Spinal cord (tissue), 10 donors: ENCODE data around the gene FOLR1. TPM values are rescaled to one million over a fixed set of nuclear protein-coding genes. Genes with fewer than 3 reads are reported as not detected.

ENCODE experiments used
- DNase-seq, 6 donors: peaks; one replicate each; pipeline versions ENCODE4 v3.0.0 to v3.0.0-alpha.2; 2013 to 2015; ENCODE audit warnings: low spot score in 6 of 6, low read depth in 4 of 6
- H3K27ac ChIP-seq: one replicate; pipeline ENCODE4 v1.5.1; 2013; ENCODE audit warnings: low read depth, low read length, control low read depth
- H3K27me3 ChIP-seq: one replicate; pipeline ENCODE4 v1.6.1; 2013; ENCODE audit warnings: low read length; ENCODE audit not compliant: control insufficient read depth, insufficient read depth
- H3K36me3 ChIP-seq: one replicate; pipeline ENCODE4 v1.6.1; 2013; ENCODE audit warnings: low read length; ENCODE audit not compliant: control insufficient read depth, insufficient read depth
- H3K4me1 ChIP-seq: one replicate; pipeline ENCODE4 v1.6.1; 2013; ENCODE audit warnings: low read length; ENCODE audit not compliant: control insufficient read depth, insufficient read depth
- H3K4me3 ChIP-seq: one replicate; pipeline ENCODE4 v1.5.1; 2013; ENCODE audit warnings: low read depth, low read length, control low read depth
- H3K9me3 ChIP-seq: one replicate; pipeline ENCODE4 v1.6.1; 2013; ENCODE audit warnings: low read length; ENCODE audit not compliant: control insufficient read depth, insufficient read depth
- WGBS: methylation state at CpG from one replicate; pipeline ENCODE4 v1.1.5; 2013; ENCODE audit warnings: missing lambda C conversion rate; ENCODE audit not compliant: insufficient coverage; 5-methylcytosine and 5-hydroxymethylcytosine counted together
- polyA plus RNA-seq, 2 donors: library from polyadenylated mRNA; unstranded; fragments of 120-200 nt; gene quantifications; one replicate each; pipeline ENCODE4 v1.2.1, GENCODE V29; 2013; ENCODE audit not compliant: insufficient read length in 2 of 2
- total RNA-seq, 2 donors: library from RNA; depleted of rRNA in 1 of 2; stranded (reverse); fragments of 120-200 nt in 1 of 2; fragments of >200 nt in 1 of 2; gene quantifications; one replicate each; pipeline versions ENCODE4 v1.2.3 to v1.2.4, GENCODE V29; 2013 to 2014
- donor health status: healthy.

Gene FOLR1
- total and polyA plus RNA-seq, 4 donors: 1.9 to 172 (median 4.0) TPM

DNA sequence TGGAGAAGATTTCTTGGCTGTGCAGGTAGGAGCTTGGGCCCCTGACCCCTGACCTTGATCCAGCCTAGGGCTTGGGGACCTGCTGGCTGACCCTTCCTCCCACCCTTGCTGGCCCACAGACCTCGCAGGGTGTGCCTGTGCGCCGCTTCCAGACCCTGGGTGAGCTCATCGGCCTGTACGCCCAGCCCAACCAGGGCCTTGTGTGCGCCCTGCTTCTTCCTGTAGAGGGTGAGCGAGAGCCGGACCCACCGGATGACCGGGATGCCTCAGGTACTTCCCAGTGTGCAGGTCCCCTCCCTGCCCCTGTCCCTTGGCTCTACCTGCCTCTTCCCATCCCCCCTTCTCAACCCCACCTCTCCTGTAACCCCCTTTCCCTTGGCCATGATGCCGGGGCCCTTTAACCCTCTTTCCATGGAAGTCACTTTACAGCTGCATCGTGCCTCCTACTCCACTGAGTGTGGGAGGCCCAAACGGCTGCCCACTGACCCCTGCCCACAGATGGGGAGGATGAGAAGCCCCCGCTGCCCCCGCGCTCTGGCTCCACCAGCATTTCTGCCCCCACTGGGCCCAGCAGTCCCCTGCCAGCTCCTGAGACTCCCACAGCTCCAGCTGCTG, 36.4 kb downstream of the FOLR1 start:
- Histone ChIP-seq H3K27me3 (peaks cover 3% of the 10 kb centered on the region), H3K9me3 (no peaks in the 10 kb centered on the region), H3K36me3 (peaks cover 62% of the 10 kb centered on the region), H3K27ac (peak overlapping the region; percentile 1), H3K4me3 (no peak overlapping the region), H3K4me1 (peaks cover 43% of the 10 kb centered on the region)
- WGBS: 77% methylated on average over 16 of the region's 16 CpGs
- no peak for DNase-seq

DNA sequence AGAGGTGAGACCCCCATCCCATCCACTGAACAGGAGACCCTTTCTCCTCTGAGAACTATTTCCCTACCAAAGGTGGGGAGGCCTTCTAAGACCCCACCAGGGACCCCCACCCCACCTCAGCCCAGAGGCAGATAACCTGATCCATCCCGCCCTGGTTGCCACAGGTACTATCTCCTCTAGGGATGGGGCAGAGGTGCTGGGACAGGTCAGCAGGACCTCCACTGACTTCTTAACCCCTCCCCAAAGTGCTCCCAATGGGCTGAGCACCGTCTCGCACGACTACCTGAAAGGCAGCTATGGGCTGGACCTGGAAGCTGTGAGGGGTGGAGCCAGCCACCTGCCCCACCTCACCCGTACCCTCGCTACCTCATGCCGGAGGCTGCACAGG, 36.9 kb downstream of the FOLR1 start:
- H3K36me3 ChIP-seq: peaks cover 67% of the 10 kb centered on the region
- no peak overlapping the region for H3K27ac ChIP-seq
- H3K9me3 ChIP-seq: no peaks in the 10 kb centered on the region
- H3K4me1 ChIP-seq: peaks cover 42% of the 10 kb centered on the region
- H3K4me3 ChIP-seq: no peak overlapping the region
- H3K27me3 ChIP-seq: peaks cover 3% of the 10 kb centered on the region
- DNase-seq: no peak
- 93% methylated on average over 7 of the region's 7 CpGs for WGBS

DNA sequence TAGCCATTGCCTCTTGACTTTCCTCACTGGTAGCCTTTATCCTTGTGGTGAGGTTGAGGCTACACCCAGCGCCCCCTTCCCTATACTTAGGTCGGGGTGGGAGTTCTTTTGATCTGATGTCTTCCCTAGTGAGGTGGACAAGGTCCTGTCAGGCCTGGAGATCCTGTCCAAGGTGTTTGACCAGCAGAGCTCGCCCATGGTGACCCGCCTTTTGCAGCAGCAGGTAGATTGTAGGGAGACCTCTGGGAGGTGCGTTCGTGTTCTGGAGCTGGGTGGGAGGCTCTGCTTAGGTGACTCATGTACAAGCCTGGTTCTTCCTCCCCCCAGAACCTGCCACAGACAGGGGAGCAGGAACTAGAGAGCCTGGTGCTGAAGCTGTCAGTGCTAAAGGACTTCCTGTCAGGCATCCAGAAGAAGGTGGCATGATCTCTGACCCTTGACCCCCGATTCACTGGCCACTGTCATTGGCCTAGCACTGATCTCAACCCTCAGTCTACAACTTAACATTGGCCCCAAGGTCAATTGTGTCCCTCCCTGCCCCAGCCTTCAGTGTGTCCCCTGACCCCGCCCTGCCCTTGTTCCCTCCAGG, 37.5 kb downstream of the FOLR1 start:
- WGBS: 95% methylated on average over 6 of the region's 8 CpGs
- no peak overlapping the region for H3K27ac ChIP-seq
- no peaks in the 10 kb centered on the region for H3K9me3 ChIP-seq
- peaks cover 73% of the 10 kb centered on the region for H3K36me3 ChIP-seq
- peaks cover 36% of the 10 kb centered on the region for H3K4me1 ChIP-seq
- H3K4me3 ChIP-seq: no peak overlapping the region
- peaks cover 3% of the 10 kb centered on the region for H3K27me3 ChIP-seq
- no peak for DNase-seq

DNA sequence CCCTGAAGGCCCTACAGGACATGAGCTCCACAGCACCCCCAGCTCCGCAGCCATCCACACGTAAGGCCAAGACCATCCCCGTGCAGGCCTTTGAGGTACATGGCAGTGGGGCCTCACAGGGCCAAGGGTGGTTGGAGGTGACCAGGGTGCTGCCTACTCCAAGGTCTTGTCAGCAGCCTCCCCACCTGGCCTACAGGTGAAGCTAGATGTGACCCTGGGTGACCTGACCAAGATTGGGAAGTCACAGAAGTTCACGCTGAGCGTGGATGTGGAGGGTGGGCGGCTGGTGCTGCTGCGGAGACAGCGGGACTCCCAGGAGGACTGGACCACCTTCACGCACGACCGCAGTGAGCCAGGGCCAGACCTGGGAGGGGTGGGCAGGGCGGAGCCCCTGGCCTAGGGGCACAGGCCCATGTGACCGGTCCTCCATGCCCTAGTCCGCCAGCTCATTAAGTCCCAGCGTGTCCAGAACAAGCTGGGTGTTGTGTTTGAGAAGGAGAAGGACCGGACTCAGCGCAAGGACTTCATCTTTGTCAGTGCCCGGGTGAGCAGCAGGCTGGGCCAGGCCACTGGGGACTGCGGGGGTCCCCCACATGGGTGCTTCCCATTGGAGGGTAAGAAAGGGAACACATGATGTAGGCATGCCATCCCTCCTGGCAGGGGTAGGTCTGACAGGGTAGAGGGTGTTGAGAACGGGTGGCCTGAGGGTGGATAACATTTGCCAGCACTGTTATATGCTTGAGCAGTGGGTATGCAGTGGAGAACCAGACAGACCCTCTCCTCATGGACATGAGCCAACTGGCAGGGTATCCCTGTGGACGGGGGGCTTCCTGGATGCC, 38.2 kb downstream of the FOLR1 start:
- Histone ChIP-seq H3K4me1 (peaks cover 34% of the 10 kb centered on the region), H3K36me3 (peaks cover 74% of the 10 kb centered on the region), H3K27me3 (peaks cover 3% of the 10 kb centered on the region), H3K9me3 (no peaks in the 10 kb centered on the region), H3K27ac (no peak overlapping the region), H3K4me3 (no peak overlapping the region)
- DNase-seq: no peak
- 96% methylated on average over 20 of the region's 21 CpGs for WGBS

DNA sequence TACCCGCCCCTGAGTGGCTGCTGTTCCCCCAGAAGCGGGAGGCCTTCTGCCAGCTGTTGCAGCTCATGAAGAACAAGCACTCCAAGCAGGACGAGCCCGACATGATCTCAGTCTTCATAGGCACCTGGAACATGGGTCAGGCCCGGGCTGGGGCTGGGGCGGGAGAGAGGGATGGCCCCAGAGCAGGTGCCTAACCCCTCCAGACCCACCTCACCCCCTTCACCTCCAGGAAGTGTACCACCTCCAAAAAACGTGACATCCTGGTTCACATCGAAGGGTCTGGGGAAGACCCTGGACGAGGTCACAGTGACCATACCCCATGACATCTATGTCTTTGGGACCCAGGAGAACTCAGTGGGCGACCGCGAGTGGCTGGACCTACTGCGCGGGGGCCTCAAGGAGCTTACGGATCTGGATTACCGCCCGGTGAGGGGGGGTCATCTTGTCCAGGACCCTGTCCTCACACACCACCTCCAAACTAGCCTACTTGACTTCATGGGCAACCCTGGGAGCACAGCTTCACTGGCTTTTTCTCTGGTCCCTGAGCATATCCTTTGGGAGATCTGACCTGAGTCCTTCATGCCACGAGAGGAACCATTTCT, 38.9 kb downstream of the FOLR1 start:
- no peak overlapping the region for H3K4me3 ChIP-seq
- H3K4me1 ChIP-seq: peaks cover 27% of the 10 kb centered on the region
- no peak overlapping the region for H3K27ac ChIP-seq
- DNase-seq: no peak
- peaks cover 79% of the 10 kb centered on the region for H3K36me3 ChIP-seq
- 89% methylated on average over 18 of the region's 18 CpGs for WGBS
- H3K9me3 ChIP-seq: no peaks in the 10 kb centered on the region
- H3K27me3 ChIP-seq: no peaks in the 10 kb centered on the region

DNA sequence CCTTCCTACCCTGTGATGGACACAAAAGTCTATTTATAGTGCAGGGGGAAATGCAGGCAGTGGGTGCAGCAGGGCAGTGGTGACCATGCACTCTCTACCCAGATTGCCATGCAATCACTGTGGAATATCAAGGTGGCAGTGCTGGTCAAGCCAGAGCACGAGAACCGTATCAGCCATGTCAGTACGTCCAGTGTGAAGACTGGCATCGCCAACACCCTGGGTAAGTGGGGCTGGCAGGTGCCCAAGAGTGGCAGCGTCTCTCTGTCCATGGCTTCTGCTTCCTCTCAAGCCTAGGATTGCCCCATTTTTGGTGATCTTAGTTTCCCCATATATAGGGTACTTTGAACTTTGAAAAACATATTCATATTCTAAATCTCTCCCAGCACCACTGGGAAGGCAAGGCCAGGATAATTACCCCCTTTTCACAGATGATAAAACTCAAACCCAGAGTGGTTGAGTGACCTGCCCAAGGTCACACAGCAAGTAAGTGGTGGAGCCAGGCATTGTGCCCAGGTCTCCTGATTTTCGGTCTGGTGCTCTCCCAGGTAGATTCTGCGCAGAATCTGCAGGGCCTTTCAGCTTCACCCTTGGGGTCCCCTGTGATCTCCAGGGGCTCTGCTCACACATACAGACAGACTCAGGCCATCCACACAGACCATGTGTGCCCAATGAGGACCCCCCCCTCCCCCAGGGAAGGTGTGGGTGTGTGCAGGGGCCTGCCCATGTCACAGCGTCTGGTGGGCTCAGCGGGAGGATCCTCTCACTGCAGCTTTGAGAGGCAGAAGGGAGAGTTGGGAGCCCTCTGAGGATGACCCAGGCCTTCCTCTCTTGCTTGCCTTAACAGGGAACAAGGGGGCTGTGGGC, 39.7 kb downstream of the FOLR1 start:
- peaks cover 19% of the 10 kb centered on the region for H3K4me1 ChIP-seq
- H3K9me3 ChIP-seq: no peaks in the 10 kb centered on the region
- no peak overlapping the region for H3K27ac ChIP-seq
- DNase-seq: no peak
- H3K27me3 ChIP-seq: no peaks in the 10 kb centered on the region
- no peak overlapping the region for H3K4me3 ChIP-seq
- peaks cover 80% of the 10 kb centered on the region for H3K36me3 ChIP-seq
- 86% methylated on average over 9 of the region's 9 CpGs for WGBS

DNA sequence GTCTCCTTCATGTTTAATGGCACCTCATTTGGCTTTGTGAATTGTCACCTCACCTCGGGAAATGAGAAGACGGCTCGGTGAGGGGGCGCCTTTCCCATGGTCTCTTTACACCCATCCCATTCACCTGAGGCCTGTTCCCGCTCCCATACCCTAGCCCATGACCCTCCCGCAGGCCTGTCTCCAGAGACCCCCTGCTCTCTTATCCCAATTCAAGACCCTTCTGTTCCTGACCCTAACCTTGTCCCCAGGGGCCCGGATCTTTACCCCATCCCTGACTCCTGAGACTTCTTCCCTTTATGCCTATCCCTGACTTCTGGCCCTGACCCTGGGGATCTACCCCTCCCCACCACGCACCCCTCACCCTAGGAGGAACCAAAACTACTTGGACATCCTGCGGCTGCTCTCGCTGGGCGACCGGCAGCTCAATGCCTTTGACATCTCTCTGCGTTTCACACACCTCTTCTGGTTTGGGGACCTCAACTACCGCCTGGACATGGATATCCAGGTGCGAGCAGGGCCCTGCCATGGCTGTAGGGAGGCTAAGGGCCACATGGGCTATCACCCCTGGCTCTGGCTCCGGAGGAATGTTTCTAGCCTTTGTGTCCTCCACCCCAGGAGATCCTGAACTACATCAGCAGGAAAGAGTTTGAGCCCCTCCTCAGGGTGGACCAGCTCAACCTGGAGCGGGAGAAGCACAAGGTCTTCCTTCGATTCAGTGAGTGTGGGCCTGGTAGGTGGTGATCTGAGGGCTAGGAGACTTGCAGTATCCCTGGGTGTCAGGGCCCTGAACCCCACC, 40.5 kb downstream of the FOLR1 start:
- H3K9me3 ChIP-seq: no peaks in the 10 kb centered on the region
- DNase-seq: no peak
- no peaks in the 10 kb centered on the region for H3K27me3 ChIP-seq
- 96% methylated on average over 17 of the region's 18 CpGs for WGBS
- peaks cover 18% of the 10 kb centered on the region for H3K4me1 ChIP-seq
- H3K4me3 ChIP-seq: no peak overlapping the region
- H3K36me3 ChIP-seq: peaks cover 86% of the 10 kb centered on the region
- no peak overlapping the region for H3K27ac ChIP-seq

DNA sequence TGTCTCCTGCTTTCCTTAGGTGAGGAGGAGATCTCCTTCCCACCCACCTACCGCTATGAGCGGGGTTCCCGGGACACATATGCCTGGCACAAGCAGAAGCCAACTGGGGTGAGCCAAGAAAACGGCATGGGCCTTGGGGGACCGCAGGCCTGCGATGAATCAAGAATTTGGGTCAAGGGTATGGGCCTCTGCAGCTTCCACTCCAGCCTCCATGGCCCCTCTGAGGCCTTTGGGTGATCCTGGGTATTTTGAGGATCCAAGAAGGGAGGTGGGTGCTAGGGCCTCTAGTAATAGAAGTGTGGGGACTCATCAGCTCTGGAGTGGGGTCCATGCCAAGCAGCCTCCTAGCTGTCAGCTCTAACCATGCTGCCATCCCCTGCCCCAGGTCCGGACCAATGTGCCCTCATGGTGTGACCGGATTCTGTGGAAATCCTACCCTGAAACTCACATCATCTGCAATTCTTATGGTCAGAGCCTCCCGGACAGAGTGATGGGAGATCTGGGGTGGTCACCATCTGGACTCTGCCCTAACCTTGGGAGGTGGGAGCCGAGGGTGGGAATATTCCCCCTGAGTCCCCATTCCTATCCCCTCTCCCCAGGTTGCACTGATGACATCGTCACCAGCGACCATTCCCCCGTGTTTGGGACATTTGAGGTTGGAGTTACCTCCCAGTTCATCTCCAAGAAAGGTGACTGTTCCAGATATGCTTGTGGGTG, 41.3 kb downstream of the FOLR1 start:
- DNase-seq: no peak
- peaks cover 16% of the 10 kb centered on the region for H3K4me1 ChIP-seq
- WGBS: 91% methylated on average over 9 of the region's 13 CpGs

More for the DNA sequence above, 41.3 kb downstream of the FOLR1 start:
- H3K36me3 ChIP-seq: peaks cover 87% of the 10 kb centered on the region
- no peak overlapping the region for H3K4me3 ChIP-seq
- no peaks in the 10 kb centered on the region for H3K9me3 ChIP-seq
- H3K27me3 ChIP-seq: peaks cover 1% of the 10 kb centered on the region
- H3K27ac ChIP-seq: no peak overlapping the region
